K562 (cell line): ENCODE measurements around the gene PSMD9. TPM values are rescaled to one million over a fixed set of nuclear protein-coding genes. Genes with fewer than 3 reads are reported as not detected.

ENCODE experiments used
- ATAC-seq: fragments of 200-7000 bp; cut with Tn5 transposase; 3 replicates; pipeline ENCODE4 v1.9.1; 2020; ENCODE audit warnings: moderate library complexity
- BruUV-seq: library from RNA; stranded (reverse); fragments of 400-500 nt; replicated peaks from 2 replicates; lab custom pipeline; 2021; lab: Mats Ljungman, UMichigan
- CTCF ChIA-PET: fragments of 300-600 bp; formaldehyde crosslinking; extraction: SDS; loops from one replicate; lab custom pipeline; 2021; ENCODE audit warnings: low intra/inter-chr PET ratio; lab: Yijun Ruan, JAX
- POLR2A ChIA-PET: fragments of 300-600, 350-650 bp; sonication (Branson Sonifier 250); formaldehyde crosslinking; extraction: SDS; loops from one replicate; lab custom pipeline; 2021; ENCODE audit warnings: antibody characterized with exemption, inconsistent platforms; lab: Yijun Ruan, JAX
- DNase-seq, 4 experiments: peaks; one replicate each; pipeline versions ENCODE4 v3.0.0 to v3.0.0-alpha.2; 2011 to 2018; ENCODE audit warnings: low spot score in 3 of 4, mixed read lengths in 3 of 4; ENCODE audit errors: extremely low read depth in 1 of 4
- FAIRE-seq: peaks from 2 replicates; lab custom pipeline; 2011; peaks lifted over from hg19 to GRCh38; lab: Jason Lieb, UNC
- H2AFZ ChIP-seq: 2 replicates; pipeline ENCODE4 v1.6.0; 2011; ENCODE audit warnings: low read depth, low read length, control low read depth, inconsistent platforms
- H3K27ac ChIP-seq: fragments of 200-600 bp; 3 replicates; pipeline ENCODE4 v1.8.0; 2011; ENCODE audit warnings: low read depth, mild to moderate bottlenecking, control low read depth, inconsistent platforms, low read length, moderate library complexity, mixed read lengths; ENCODE audit errors: extremely low read depth
- H3K27me3 ChIP-seq, 2 experiments: fragments of 300-600 bp in 1 of 2; 2 replicates in 1 of 2; 3 replicates in 1 of 2; pipeline versions ENCODE4 v1.6.0 to v1.8.0; 2011; ENCODE audit warnings: inconsistent platforms in 2 of 2, low read length in 2 of 2, mild to moderate bottlenecking in 1 of 2, mixed read lengths in 1 of 2, moderate library complexity in 1 of 2; ENCODE audit not compliant: control insufficient read depth in 2 of 2, insufficient read depth in 2 of 2
- H3K36me3 ChIP-seq: fragments of 300-600 bp; 3 replicates; pipeline ENCODE4 v1.8.0; 2011; ENCODE audit warnings: mild to moderate bottlenecking, low read length, inconsistent platforms; ENCODE audit not compliant: control insufficient read depth, insufficient read depth
- H3K4me1 ChIP-seq, 2 experiments: fragments of 200-600 bp in 1 of 2; replicated peaks in 1 of 2; 2 replicates in 1 of 2; 3 replicates in 1 of 2; pipeline versions ENCODE4 v1.5.1 to v1.8.0; 2011; ENCODE audit warnings: inconsistent platforms in 2 of 2, low read length in 2 of 2, mild to moderate bottlenecking in 1 of 2, mixed read lengths in 1 of 2, moderate library complexity in 1 of 2; ENCODE audit not compliant: control insufficient read depth in 2 of 2, insufficient read depth in 2 of 2
- H3K4me2 ChIP-seq: 2 replicates; pipeline ENCODE4 v1.6.1; 2011; ENCODE audit warnings: low read length, control low read depth, inconsistent platforms, mixed read lengths; ENCODE audit not compliant: insufficient read depth
- H3K4me3 ChIP-seq: fragments of 200-600 bp; sonication (generic), shearing (Covaris generic); 2 replicates; pipeline ENCODE4 v1.5.1; 2016; ENCODE audit warnings: control low read depth, inconsistent platforms
- H3K79me2 ChIP-seq: fragments of 200-600 bp; 3 replicates; pipeline ENCODE4 v1.8.0; 2011; ENCODE audit warnings: low read length, inconsistent platforms; ENCODE audit not compliant: control insufficient read depth, insufficient read depth
- H3K9ac ChIP-seq, 2 experiments: 2 replicates each; pipeline versions ENCODE4 v1.6.0 to v1.6.1; 2011; ENCODE audit warnings: low read depth in 2 of 2, low read length in 2 of 2, control low read depth in 1 of 2, inconsistent platforms in 1 of 2, mild to moderate bottlenecking in 1 of 2, mixed read lengths in 1 of 2; ENCODE audit not compliant: insufficient read depth in 1 of 2
- H3K9me1 ChIP-seq: one replicate; pipeline ENCODE4 v1.6.0; 2011; ENCODE audit warnings: inconsistent platforms, mild to moderate bottlenecking, low read length, moderate library complexity; ENCODE audit not compliant: control insufficient read depth, insufficient read depth
- H3K9me3 ChIP-seq: replicated peaks from 2 replicates; pipeline ENCODE4 v1.5.1; 2011; ENCODE audit warnings: low read depth, low read length, inconsistent platforms; ENCODE audit not compliant: control insufficient read depth, insufficient read depth
- H4K20me1 ChIP-seq: replicated peaks from 2 replicates; pipeline ENCODE4 v1.6.1; 2011; ENCODE audit warnings: low read length, inconsistent platforms, mixed read lengths; ENCODE audit not compliant: control insufficient read depth, insufficient read depth
- CBX3 ChIP-seq, 2 experiments: IDR thresholded peaks; 1 replicate in 1 of 2; 2 replicates in 1 of 2; pipeline ENCODE4 v1.6.1; 2012; ENCODE audit warnings: inconsistent platforms in 2 of 2, low read length in 2 of 2, borderline replicate concordance in 1 of 2, control low read depth in 1 of 2
- NR2C2 ChIP-seq, 2 experiments: fragments of 200-800 bp in 1 of 2; sonication (Bioruptor generic) in 1 of 2; sonication (generic) in 1 of 2; formaldehyde crosslinking in 1 of 2; IDR thresholded peaks; 2 replicates each; pipeline versions ENCODE4 v1.6.1 to v1.8.0; 2016 to 2022; ENCODE audit warnings: mild to moderate bottlenecking in 1 of 2, missing compliant biosample characterization in 1 of 2, missing genetic modification characterization in 1 of 2, missing genetic modification reagents in 1 of 2
- RBFOX2 ChIP-seq: fragments of 200-400 bp; formaldehyde crosslinking; IDR thresholded peaks from 2 replicates; pipeline ENCODE4 v1.6.1; 2017; ENCODE audit warnings: low read depth, mild to moderate bottlenecking, low read length, moderate library complexity
- ZNF121 ChIP-seq: sonication (generic); formaldehyde crosslinking; conservative IDR thresholded peaks from 2 replicates; pipeline ENCODE4 v1.8.0; 2022; ENCODE audit warnings: missing genetic modification reagents
- WGBS: fragments of 100-300 bp; shearing (Covaris generic); methylation state at CpG from one replicate; pipeline ENCODE4 v1.1.6; 2016; ENCODE audit warnings: low coverage, mixed read lengths; ENCODE audit not compliant: insufficient coverage; ENCODE audit errors: missing lambda C conversion rate; 5-methylcytosine and 5-hydroxymethylcytosine counted together
- in situ Hi-C: fragments of 300-500 bp; cut with MboI; formaldehyde crosslinking; loops from 4 replicates; pipeline ENCODE4 v1.15.0; 2018; ENCODE audit warnings: inconsistent platforms, mixed read lengths
- intact Hi-C: fragments of 100-400 bp; cut with micrococcal nuclease; formaldehyde crosslinking; loops from 2 replicates; pipeline ENCODE4 v1.14.2; 2022
- polyA plus RNA-seq, 8 experiments: library from polyadenylated mRNA; depleted of rRNA in 4 of 8; stranded (reverse) in 5 of 8; unstranded in 3 of 8; fragments of >200 nt; fragmentation: Nextera tagmentation in 2 of 8; fragmentation: Illumina TruSeq in 1 of 8; extraction: Ambion mirVana in 2 of 8; extraction: Trizol in 1 of 8; gene quantifications; 2 replicates each; pipeline versions ENCODE4 v1.2.1 to v1.2.3, GENCODE V29; 2011 to 2014; ENCODE audit warnings: inconsistent platforms in 1 of 8, missing spikeins in 1 of 8
- total RNA-seq, 7 experiments: library from RNA; depleted of rRNA in 6 of 7; stranded (reverse); fragments of >200 nt in 6 of 7; fragmentation: Illumina TruSeq in 2 of 7; extraction: Trizol in 2 of 7; gene quantifications; 2 replicates each; pipeline versions ENCODE4 v1.2.1 to v1.2.3, GENCODE V29; 2011 to 2021; ENCODE audit warnings: low replicate concordance in 1 of 7
- TF ChIP-seq, protein P1 (sequence below): fragments of 450-650 bp; IDR thresholded peaks from 2 replicates; pipeline ENCODE4 v1.6.1; 2016; ENCODE audit warnings: missing biosample characterization, missing genetic modification characterization

PSMD9 gene
- total and polyA plus RNA-seq, 9 of the 15 experiments (the other 6 are each of a cell fraction or from before 2014, with no cell fraction given) = 12.2 to 143 (median 61.3) TPM

DNA sequence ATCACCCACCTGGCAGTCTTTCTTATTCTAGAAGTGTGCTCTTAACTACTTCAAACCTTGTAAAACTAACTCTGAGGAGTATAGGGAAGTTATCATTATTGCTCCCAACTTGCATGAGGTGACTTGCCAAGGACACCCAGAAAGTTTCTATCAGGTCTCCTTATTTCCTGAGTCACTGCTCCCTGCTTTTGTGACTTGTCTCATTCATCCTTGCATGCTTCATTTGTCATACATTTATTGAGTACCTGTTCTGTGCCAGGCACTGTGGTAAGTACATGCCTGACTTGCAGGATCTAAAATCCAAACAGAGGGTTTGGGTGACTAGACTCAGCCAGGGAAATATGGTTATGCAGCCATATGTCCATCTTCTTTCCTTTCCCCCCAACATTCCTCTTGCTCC, 55.3 kb downstream of the PSMD9 start (continued):
- TF ChIP-seq, protein P1, sequence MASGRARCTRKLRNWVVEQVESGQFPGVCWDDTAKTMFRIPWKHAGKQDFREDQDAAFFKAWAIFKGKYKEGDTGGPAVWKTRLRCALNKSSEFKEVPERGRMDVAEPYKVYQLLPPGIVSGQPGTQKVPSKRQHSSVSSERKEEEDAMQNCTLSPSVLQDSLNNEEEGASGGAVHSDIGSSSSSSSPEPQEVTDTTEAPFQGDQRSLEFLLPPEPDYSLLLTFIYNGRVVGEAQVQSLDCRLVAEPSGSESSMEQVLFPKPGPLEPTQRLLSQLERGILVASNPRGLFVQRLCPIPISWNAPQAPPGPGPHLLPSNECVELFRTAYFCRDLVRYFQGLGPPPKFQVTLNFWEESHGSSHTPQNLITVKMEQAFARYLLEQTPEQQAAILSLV (tag) = no peak
- TF ChIP-seq NR2C2 (CRISPR knock-in tag; IDR thresholded peaks at IDR 0.05) (no peak), NR2C2 (tag; IDR thresholded peaks at IDR 0.05) (no peak)

DNA sequence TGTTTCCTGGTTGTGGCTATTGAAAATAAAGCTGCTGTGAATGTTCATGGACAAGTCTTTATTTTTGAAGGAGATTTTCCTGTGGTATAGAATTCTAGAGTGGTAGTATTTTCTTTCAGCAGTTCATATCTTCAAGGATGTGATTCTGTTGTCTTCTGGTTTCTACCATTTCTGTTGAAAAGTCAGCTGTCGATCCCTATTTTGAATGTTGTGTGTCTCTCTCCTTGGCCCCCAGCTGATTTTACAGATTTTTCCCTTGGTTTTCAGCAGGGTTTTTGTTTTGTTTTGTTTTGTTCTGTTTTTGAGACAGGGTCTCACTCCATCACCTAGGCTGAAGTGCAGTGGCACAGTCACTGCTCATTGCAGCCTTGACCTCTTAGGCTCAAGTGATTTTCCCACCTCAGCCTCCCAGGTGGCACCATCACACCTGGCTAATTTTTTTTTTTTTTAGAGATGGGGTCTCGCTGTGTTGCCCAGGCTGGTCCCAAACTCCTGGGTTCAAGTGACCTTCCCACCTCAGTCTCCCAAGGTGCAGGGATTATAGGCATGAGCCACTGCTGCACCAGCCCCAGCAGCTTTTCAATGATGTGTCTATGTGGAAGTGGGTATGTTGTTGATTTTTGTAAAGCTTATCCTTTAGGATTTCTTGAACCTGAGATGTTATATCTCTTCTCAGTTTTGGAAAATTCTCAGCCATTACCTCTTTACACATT, 57.9 kb downstream of the PSMD9 start:
- Histone ChIP-seq H3K9me3 (no peaks in the 10 kb centered on the region), H4K20me1 (no peaks in the 10 kb centered on the region), H3K27ac (no peak overlapping the region), H3K27me3 (no peaks in the 10 kb centered on the region), H2AFZ (no peak overlapping the region), H3K9me1 (no peaks in the 10 kb centered on the region), H3K4me1 (no peaks in the 10 kb centered on the region), H3K4me2 (no peak overlapping the region), H3K36me3 (peaks cover 46% of the 10 kb centered on the region), H3K9ac (no peak overlapping the region), H3K4me3 (no peak overlapping the region), H3K79me2 (no peaks in the 10 kb centered on the region)
- intact Hi-C loops (no loop called here), in situ Hi-C loops (no loop called here)
- no peak for ATAC-seq
- no peak for FAIRE-seq
- no TSS peak for BruUV-seq
- DNase-seq = no peak
- TF ChIP-seq ZNF121 (peak; percentile 63), RBFOX2 (no peak), CBX3 (IDR thresholded peaks at IDR 0.05; ENCODE audit: borderline replicate concordance in 1 of 2, low read length in 2 of 2) (0 out of 3 replicates have a peak, but pooled peaks of 1 of the 2 experiments have one; percentile 41)
- 86% methylated on average over 2 of the region's 2 CpGs for WGBS
- ChIA-PET POLR2A (interaction anchor here (0.6 to 1.0 kb wide), 3 partner anchors 12 to 145 kb away, joined by 3 to 4 read pairs (median 3); no protein-coding TSS in a partner anchor), CTCF (no interaction called here)
